IMR-90 (cell line): ENCODE results near the gene HCN4. TPM values are rescaled to one million over a fixed set of nuclear protein-coding genes. Genes with fewer than 3 reads are reported as not detected.

ENCODE experiments used
- ATAC-seq: fragments of 200-7000 bp; cut with Tn5 transposase; 2 replicates; pipeline ENCODE4 v1.9.1; 2020; ENCODE audit warnings: low read depth, mild to moderate bottlenecking, moderate library complexity
- BruUV-seq: library from RNA; stranded (reverse); fragments of 400-500 nt; replicated peaks from 2 replicates; lab custom pipeline; 2021; lab: Mats Ljungman, UMichigan
- CTCF ChIA-PET: fragments of 300-600 bp; formaldehyde crosslinking; extraction: SDS; loops from one replicate; lab custom pipeline; 2021; ENCODE audit warnings: antibody characterized with exemption; lab: Yijun Ruan, JAX
- POLR2A ChIA-PET: fragments of 300-600 bp; sonication (Branson Sonifier 250); formaldehyde crosslinking; loops from one replicate; lab custom pipeline; 2022; ENCODE audit warnings: antibody characterized with exemption; ENCODE audit not compliant: unreplicated experiment; lab: Charles Lee
- DNase-seq: peaks from one replicate; pipeline ENCODE4 v3.0.0; 2013
- H2AFZ ChIP-seq: replicated peaks from 2 replicates; pipeline ENCODE3; 2013; ENCODE audit warnings: low read length, mild to moderate bottlenecking; ENCODE audit not compliant: poor library complexity
- H2AK5ac ChIP-seq: 2 replicates; pipeline ENCODE4 v1.6.1; 2013; ENCODE audit warnings: low read depth, low read length, inconsistent platforms
- H2AK9ac ChIP-seq: replicated peaks from 2 replicates; pipeline ENCODE3; 2013; ENCODE audit warnings: mild to moderate bottlenecking, low read depth, low read length, moderate library complexity; ENCODE audit not compliant: poor library complexity
- H2BK120ac ChIP-seq: 2 replicates; pipeline ENCODE4 v1.6.1; 2013; ENCODE audit warnings: low read depth, low read length, inconsistent platforms
- H2BK15ac ChIP-seq: 3 replicates; pipeline ENCODE4 v1.6.1; 2013; ENCODE audit warnings: low read depth, low read length, inconsistent platforms
- H2BK20ac ChIP-seq: 2 replicates; pipeline ENCODE4 v1.6.1; 2013; ENCODE audit warnings: low read depth, mild to moderate bottlenecking, inconsistent platforms, low read length, moderate library complexity
- H2BK5ac ChIP-seq: 2 replicates; pipeline ENCODE4 v1.6.1; 2013; ENCODE audit warnings: mild to moderate bottlenecking, low read depth, low read length, inconsistent platforms; ENCODE audit not compliant: poor library complexity, severe bottlenecking
- H3K14ac ChIP-seq: replicated peaks from 2 replicates; pipeline ENCODE4 v1.6.1; 2013; ENCODE audit warnings: low read depth, low read length, inconsistent platforms
- H3K18ac ChIP-seq: 2 replicates; pipeline ENCODE4 v1.6.1; 2013; ENCODE audit warnings: low read depth, low read length, control low read depth
- H3K23ac ChIP-seq: 2 replicates; pipeline ENCODE4 v1.6.1; 2013; ENCODE audit warnings: low read depth, low read length, inconsistent platforms
- H3K27ac ChIP-seq: 2 replicates; pipeline ENCODE4 v1.5.1; 2013; ENCODE audit warnings: mild to moderate bottlenecking, control low read depth, low read length; ENCODE audit not compliant: insufficient read depth
- H3K27me3 ChIP-seq: 2 replicates; pipeline ENCODE4 v1.6.1; 2013; ENCODE audit warnings: low read length; ENCODE audit not compliant: control insufficient read depth, insufficient read depth
- H3K36me3 ChIP-seq: 2 replicates; pipeline ENCODE4 v1.6.1; 2013; ENCODE audit warnings: low read length, mixed read lengths; ENCODE audit not compliant: control insufficient read depth, insufficient read depth
- H3K4ac ChIP-seq: 2 replicates; pipeline ENCODE4 v1.6.1; 2013; ENCODE audit warnings: low read depth, low read length, inconsistent platforms
- H3K4me1 ChIP-seq: 2 replicates; pipeline ENCODE4 v1.6.1; 2013; ENCODE audit warnings: low read length, mixed read lengths; ENCODE audit not compliant: control insufficient read depth, insufficient read depth
- H3K4me2 ChIP-seq: 2 replicates; pipeline ENCODE4 v1.6.1; 2013; ENCODE audit warnings: low read depth, mild to moderate bottlenecking, control low read depth, low read length, moderate library complexity
- H3K4me3 ChIP-seq: 2 replicates; pipeline ENCODE4 v1.5.1; 2013; ENCODE audit warnings: low read depth, mild to moderate bottlenecking, control low read depth, low read length, moderate library complexity; ENCODE audit not compliant: insufficient read depth
- H3K56ac ChIP-seq: 2 replicates; pipeline ENCODE4 v1.6.1; 2013; ENCODE audit warnings: low read length, inconsistent platforms; ENCODE audit not compliant: insufficient read depth; ENCODE audit errors: extremely low read depth
- H3K79me1 ChIP-seq, 2 experiments: 2 replicates each; pipeline ENCODE4 v1.6.1; 2013; ENCODE audit warnings: low read length in 2 of 2, inconsistent platforms in 1 of 2, low read depth in 1 of 2
- H3K9ac ChIP-seq: 2 replicates; pipeline ENCODE4 v1.6.1; 2013; ENCODE audit warnings: low read depth, low read length, control low read depth
- H3K9me1 ChIP-seq: 2 replicates; pipeline ENCODE4 v1.6.1; 2013; ENCODE audit warnings: low read length, inconsistent platforms; ENCODE audit not compliant: insufficient read depth
- H3K9me3 ChIP-seq: 2 replicates; pipeline ENCODE4 v1.6.1; 2013; ENCODE audit warnings: low read length; ENCODE audit not compliant: control insufficient read depth, insufficient read depth
- H4K20me1 ChIP-seq: 2 replicates; pipeline ENCODE4 v1.6.1; 2013; ENCODE audit warnings: low read length, inconsistent platforms; ENCODE audit not compliant: insufficient read depth
- H4K5ac ChIP-seq: 2 replicates; pipeline ENCODE4 v1.6.1; 2013; ENCODE audit warnings: mild to moderate bottlenecking, low read depth, low read length, control low read depth
- H4K8ac ChIP-seq, 2 experiments: 2 replicates each; pipeline ENCODE4 v1.6.1; 2013; ENCODE audit warnings: low read depth in 2 of 2, low read length in 2 of 2, control low read depth in 1 of 2, inconsistent platforms in 1 of 2
- H4K91ac ChIP-seq: 2 replicates; pipeline ENCODE4 v1.6.1; 2013; ENCODE audit warnings: low read depth, low read length, inconsistent platforms; ENCODE audit not compliant: insufficient read depth
- CEBPB ChIP-seq: IDR thresholded peaks from 2 replicates; pipeline ENCODE4 v1.6.1; 2012; ENCODE audit warnings: low read depth, low read length, improper control_type of control experiment
- CHD1 ChIP-seq: IDR thresholded peaks from 2 replicates; pipeline ENCODE4 v1.6.1; 2012; ENCODE audit warnings: low read depth, low read length, improper control_type of control experiment
- FOS ChIP-seq: fragments of 150-350 bp; IDR thresholded peaks from 2 replicates; pipeline ENCODE4 v1.6.1; 2016; ENCODE audit warnings: low read depth, low read length
- MAZ ChIP-seq: IDR thresholded peaks from 2 replicates; pipeline ENCODE4 v1.6.1; 2012; ENCODE audit warnings: low read depth, mild to moderate bottlenecking, low read length, improper control_type of control experiment, moderate library complexity, borderline replicate concordance
- RAD21 ChIP-seq: IDR thresholded peaks from 2 replicates; pipeline ENCODE4 v1.6.1; 2012; ENCODE audit warnings: low read length, improper control_type of control experiment
- RFX5 ChIP-seq: IDR thresholded peaks from 2 replicates; pipeline ENCODE4 v1.8.0; 2012; ENCODE audit warnings: low read depth, mild to moderate bottlenecking, low read length, moderate library complexity
- WGBS, 2 experiments: methylation state at CpG; one replicate each; pipeline versions ENCODE4 v1.1.5 to v1.1.7; 2013; ENCODE audit warnings: missing lambda C conversion rate in 2 of 2; ENCODE audit not compliant: insufficient read length in 1 of 2; ENCODE audit errors: extremely low coverage in 2 of 2; 5-methylcytosine and 5-hydroxymethylcytosine counted together
- dilution Hi-C: fragments of 300-500 bp; cut with HindIII; formaldehyde crosslinking; loops from one replicate; pipeline ENCODE4 v1.14.3; 2018; ENCODE audit warnings: low sequenced_read_pairs; ENCODE audit not compliant: unreplicated experiment
- in situ Hi-C: fragments of 300-500 bp; cut with MboI; formaldehyde crosslinking; loops from 3 replicates; pipeline ENCODE4 v1.14.3; 2019; ENCODE audit warnings: low sequenced_read_pairs, inconsistent platforms, mixed read lengths
- intact Hi-C: fragments of 100-400 bp; cut with micrococcal nuclease; formaldehyde crosslinking; loops from 2 replicates; pipeline ENCODE4 v1.10.0; 2022
- polyA plus RNA-seq, 3 experiments: library from polyadenylated mRNA; depleted of rRNA; stranded (reverse); fragments of >200 nt; gene quantifications; 2 replicates each; pipeline ENCODE4 v1.2.3, GENCODE V29; 2012; ENCODE audit warnings: low replicate concordance in 1 of 3
- total RNA-seq: library from RNA; depleted of rRNA; stranded (reverse); fragments of >200 nt; gene quantifications from 2 replicates; pipeline ENCODE4 v1.2.3, GENCODE V29; 2012

The HCN4 gene
- total and polyA plus RNA-seq, 2 of the 4 experiments (the other 2 are of a cell fraction): not detected

DNA sequence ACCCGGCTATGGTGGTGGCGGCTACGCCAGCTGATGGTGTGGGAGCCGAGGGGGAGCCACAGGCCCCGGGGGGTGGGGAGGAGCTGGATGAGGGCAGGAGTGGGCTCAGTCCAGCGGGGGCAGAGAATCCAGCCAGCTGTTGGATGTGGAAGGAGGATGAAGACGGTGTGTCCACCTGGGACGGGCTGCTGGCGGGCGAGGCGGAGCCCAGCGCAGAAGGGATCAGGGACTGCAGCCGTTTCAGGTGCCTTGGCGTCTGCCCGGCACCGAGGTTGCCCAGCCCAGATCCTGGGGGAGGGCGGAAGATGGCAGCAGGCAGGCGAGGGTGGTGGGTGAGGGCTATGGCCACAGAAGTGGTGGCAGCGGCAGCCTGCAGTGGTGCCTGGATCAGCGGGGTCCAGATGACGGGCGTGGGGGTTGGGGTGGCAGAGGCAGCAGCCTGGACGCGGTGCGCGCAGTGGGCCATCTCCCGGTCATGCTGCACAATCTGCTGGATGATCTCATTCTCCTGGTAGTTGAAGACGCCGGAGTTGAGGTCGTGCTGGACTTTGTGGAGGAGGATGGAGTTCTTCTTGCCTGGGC lies 45.3 kb downstream of the HCN4 start:
- Histone ChIP-seq H2AK9ac (no peak overlapping the region), H3K9ac (no peak overlapping the region), H2BK5ac (no peak overlapping the region), H4K20me1 (no peaks in the 10 kb centered on the region), H3K4me3 (no peak overlapping the region), H3K18ac (no peak overlapping the region), H2BK20ac (no peak overlapping the region), H3K4me2 (no peak overlapping the region), H3K4ac (no peak overlapping the region), H3K4me1 (no peaks in the 10 kb centered on the region), H3K23ac (no peak overlapping the region), H3K27me3 (peaks cover 45% of the 10 kb centered on the region), H3K27ac (no peak overlapping the region), H3K9me3 (no peaks in the 10 kb centered on the region), H4K5ac (no peak overlapping the region), H2AFZ (no peak overlapping the region), H2BK15ac (no peak overlapping the region), H2BK120ac (no peak overlapping the region), H2AK5ac (no peak overlapping the region), H4K91ac (no peak overlapping the region), H3K9me1 (no peaks in the 10 kb centered on the region), H3K56ac (no peak overlapping the region), H4K8ac (no peak overlapping the region), H3K14ac (no peak overlapping the region), H3K79me1 (no peaks in the 10 kb centered on the region), H3K36me3 (no peaks in the 10 kb centered on the region)
- ATAC-seq (no peak), DNase-seq (no peak)
- no TSS peak for BruUV-seq
- 84% methylated on average over 3 of the region's 30 CpGs; no CpG with 5 or more reads in 1 of the 2 experiments for WGBS, 2 experiments
- dilution Hi-C loops: no loop called here
- ChIA-PET POLR2A (no interaction called here), CTCF (no interaction called here)
- intact Hi-C loops: no loop called here
- no peak for TF ChIP-seq RAD21
- no peak for TF ChIP-seq CEBPB
- no peak for TF ChIP-seq FOS
- TF ChIP-seq CHD1: no peak
- no peak for TF ChIP-seq RFX5
- TF ChIP-seq MAZ: no peak
- in situ Hi-C loops: no loop called here
